Activated CD8-positive, alpha-beta memory T cell treated with anti-CD3 and anti-CD28 coated beads for 48 hours (primary cell): ENCODE data around the gene ZNF280C.
A peak's percentile ranks its signal among the peaks of the same experiment; 100 is the strongest.
"Not testable (repeated sequence)": the region's sequence is repeated elsewhere in the genome, so short reads cannot be mapped to it uniquely, and the experiment has no call there.

Experiments
- DNase-seq, 3 experiments: peaks; one replicate each; pipeline ENCODE4 v3.0.0-alpha.2; 2020; ENCODE audit warnings: low read depth in 2 of 3, low spot score in 2 of 3

The ZNF280C gene, protein sequence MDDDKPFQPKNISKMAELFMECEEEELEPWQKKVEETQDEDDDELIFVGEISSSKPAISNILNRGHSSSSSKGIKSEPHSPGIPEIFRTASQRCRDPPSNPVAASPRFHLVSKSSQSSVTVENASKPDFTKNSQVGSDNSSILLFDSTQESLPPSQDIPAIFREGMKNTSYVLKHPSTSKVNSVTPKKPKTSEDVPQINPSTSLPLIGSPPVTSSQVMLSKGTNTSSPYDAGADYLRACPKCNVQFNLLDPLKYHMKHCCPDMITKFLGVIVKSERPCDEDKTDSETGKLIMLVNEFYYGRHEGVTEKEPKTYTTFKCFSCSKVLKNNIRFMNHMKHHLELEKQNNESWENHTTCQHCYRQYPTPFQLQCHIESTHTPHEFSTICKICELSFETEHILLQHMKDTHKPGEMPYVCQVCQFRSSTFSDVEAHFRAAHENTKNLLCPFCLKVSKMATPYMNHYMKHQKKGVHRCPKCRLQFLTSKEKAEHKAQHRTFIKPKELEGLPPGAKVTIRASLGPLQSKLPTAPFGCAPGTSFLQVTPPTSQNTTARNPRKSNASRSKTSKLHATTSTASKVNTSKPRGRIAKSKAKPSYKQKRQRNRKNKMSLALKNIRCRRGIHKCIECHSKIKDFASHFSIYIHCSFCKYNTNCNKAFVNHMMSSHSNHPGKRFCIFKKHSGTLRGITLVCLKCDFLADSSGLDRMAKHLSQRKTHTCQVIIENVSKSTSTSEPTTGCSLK

DNA sequence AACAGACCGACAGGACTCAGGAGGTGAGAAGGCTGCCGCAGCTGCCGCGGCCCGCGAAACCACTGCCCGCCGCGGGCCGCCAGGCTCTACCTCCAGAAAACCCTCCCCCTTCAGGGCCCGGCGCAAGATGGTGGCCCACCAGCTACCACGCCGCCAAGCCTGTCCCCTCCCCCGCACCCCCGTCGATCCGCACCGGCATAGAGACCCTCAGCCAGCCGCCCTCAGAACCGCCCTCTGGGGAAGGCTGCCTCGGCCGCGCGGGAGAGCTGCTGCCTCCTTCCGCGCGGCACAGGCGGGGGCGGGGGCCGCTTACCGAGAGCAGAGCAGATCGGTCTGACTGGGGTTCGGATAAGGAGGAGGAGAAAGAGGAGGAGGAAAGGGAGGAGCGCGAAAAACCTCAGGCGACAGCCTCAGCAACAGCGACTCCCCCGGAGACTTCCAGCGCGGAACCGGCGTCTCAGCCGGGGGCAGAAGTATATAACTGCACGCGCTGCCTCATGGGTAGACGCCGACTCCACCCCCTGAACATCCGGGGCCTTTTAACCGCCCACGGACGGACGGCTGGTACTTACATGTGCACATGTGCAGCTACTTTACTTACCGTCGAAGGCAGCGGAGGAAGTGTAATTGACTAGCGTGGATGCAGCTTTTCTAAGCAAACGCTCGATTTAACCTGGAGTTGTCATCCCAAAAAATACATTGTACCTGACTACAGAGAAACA, at the start of gene ZNF280C:
Gene ZNF280C, minus strand, starts transcription at position 451 of the 722 bp plus-strand sequence. CDS start 8,450 bp downstream, outside the sequence.
- peak; percentile 63 to 80 (median 76) for DNase-seq

DNA sequence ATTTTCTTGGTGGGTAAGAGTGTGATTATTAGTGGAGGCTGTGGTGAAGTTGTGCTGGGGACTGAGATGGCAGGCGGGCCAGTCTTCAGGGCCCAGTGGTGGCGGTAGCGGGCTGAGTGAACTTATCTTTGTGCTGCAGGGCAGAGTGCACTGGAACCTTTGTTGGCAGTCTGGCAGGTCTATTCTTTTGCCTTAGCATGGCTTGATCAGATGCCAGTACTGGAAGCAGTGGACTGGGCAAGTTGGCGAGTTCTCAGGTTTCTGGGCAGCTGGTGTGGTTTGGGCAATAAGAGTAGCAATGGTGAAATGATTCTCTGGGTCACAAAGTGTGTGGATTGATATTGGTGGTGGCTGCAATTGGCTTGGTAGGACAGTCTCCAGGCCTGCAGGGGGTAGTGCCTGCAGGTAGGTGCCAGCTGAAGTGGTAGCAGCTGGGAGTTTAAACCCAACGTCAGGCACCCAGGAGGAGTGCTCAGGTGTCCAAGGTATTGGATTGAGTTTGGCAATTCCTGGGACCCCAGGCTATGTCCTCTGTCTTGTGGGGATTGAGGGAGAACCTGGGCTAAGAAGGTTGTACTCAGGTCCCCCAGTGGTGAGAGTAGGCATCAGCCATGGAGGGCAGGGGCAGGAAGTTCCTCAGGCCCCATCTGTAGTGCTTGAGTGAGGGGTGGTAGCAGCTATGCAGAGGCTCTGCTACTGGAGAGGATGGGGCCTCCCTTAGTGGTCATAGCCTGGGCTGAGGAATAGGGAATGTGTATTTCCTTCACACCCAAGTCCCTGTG, 36.1 kb upstream of the ZNF280C start:
- DNase-seq, result no peak

DNA sequence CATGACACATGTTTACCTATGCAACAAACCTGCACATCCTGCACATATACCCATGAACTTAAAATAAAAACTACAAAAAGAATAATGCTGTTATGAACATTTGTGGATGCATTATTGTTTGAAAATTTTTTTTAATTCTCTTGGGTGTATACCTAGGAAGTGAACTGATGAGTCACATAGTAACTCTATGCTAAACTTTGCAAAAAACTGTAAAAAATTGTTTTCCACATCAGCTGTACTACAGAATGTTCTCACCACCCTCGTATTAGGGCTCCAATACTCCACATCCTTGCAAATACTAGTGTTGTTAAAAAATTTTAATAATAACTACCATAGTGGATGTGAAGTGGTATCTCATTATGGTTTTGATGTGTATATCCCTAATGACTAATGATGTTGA, 33.3 kb upstream of the ZNF280C start:
- no peak for DNase-seq

DNA sequence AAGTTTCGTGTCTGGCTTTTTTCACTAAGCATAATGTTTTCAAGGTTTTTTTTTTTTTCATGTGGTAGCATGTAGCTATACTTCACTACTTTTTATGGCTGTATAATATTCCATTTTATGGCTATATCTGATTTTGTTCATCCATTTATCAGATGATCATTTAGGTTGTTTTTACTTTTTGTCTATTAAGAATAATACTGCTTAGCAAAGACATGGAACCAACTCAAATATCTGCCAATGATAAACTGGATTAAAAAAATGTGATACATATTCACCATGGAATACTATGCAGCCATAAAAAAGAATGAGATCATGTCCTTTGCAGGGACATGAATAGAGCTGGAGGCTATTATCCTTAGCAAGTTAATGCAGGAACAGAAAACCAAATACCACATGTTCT, 32.7 kb upstream of the ZNF280C start:
- DNase-seq, result no peak

DNA sequence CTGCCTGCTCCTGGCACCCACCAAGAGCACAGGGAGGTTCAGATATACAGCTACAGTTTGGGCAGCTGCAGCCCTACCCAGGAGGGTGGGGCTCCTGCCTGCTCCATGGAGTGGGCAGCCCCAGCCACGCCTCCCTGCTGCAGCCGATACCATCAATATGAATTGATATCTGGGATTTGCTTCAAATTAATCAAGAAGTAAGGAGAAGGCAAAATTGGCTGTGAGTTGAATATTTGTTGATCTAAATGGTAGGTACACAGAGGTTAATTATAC, 31.2 kb upstream of the ZNF280C start:
- DNase-seq, result no peak

DNA sequence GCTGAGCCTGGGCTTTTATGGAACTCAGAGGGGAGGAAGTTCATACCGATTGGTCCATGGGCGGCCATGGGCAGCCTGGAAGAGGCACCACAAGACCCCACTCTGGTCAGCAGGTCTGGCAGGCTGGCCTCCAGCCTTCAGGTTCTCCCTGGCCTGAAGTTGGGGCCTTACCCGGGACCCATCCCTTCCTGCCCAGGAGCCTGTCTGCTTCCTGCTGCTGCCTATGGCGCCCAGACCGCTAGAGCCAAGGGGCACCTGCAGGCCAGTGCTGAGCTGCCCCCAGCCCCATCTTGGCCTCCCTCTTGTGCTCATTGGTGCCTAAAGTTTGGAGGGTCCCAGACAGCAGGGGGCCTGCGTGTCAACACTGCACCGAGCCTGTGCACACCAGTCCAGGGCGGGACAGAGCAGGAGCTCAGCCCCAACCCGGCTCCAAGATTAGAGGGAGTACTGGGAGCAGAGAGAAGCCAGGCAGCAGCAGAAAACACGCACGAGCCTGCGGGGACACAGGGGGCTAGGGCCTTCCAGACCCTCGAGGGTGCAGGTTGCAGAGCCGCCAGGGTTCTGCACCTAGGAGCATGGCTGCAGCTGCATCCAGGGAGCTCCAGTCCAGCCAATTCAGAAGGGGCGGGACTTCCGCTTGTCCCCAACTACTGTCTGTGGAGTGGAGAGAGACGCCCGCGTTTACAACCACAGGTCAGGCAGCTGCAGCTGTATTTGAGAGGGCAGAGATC, 30.7 kb upstream of the ZNF280C start:
- no peak for DNase-seq

DNA sequence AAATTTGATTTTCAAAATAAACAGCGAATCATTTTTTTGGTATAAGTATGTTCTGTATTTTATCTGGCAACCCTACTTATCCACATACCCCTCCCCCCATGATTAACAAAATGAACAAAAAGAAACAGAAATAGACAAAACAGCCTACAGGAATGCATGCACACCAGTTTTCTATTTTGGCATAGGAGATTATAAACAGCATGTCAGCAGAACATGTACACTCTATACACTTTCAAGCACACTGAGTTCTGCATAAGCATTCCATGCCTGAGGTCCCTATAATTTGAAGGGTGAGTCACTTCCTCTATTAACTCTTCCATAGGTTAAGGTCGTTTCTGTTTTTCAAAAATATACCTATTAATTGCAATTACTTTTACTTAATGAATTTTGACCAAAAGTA, 28.0 kb upstream of the ZNF280C start:
- DNase-seq, result no peak

DNA sequence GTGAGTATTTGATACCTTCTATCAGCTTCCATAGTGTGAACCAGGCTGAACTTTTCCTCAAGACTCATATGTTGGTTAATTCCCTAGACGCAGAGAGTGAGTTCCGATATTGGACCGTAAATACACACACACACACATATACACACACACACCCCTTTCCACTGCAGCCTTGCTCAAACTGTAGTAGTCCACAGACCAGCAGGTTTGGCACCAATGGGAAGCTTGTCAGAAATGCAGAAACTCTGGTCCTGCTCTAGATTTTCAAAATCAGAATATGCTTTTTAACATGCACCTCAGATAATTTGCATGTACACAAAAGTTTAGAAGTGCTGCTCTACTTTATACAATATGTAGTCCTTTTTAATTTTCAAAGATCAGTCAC, 27.6 kb upstream of the ZNF280C start:
- DNase-seq, result no peak

DNA sequence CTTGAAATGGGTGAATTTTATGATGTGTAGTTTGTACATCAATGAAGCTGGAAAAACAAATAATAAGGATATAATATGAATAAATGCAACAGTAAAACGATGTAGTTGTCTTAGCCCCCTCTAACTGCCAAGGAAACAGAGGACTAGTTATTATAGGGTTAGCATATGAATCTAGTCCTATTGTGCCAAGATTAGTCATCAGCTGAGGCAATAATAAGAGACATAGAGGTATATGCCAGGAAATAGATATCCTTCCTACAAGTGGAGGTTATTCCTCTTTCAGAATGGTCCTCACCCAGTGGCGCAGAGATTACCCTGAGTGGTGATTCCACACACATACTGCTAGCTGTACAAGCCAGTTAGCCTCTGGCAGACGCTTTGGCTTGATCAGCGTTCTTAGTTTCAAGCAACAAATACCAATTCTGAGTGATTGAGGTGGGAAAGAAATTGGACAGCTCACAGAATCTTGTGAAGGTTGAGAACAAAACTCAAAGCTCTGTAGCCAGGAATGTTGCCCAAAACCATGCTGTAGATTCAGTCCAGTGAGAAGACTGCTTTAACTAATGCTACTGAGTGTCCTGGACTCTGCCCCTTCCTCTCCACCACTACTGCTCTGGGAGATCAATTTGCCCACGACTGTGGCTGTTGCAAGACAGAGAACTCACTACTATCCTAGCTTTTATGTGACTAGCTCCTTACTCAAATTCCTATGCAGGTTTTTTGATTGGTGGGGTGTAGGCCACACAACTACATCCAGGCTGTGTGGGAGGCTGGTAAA, 27.0 kb upstream of the ZNF280C start:
- no peak for DNase-seq

DNA sequence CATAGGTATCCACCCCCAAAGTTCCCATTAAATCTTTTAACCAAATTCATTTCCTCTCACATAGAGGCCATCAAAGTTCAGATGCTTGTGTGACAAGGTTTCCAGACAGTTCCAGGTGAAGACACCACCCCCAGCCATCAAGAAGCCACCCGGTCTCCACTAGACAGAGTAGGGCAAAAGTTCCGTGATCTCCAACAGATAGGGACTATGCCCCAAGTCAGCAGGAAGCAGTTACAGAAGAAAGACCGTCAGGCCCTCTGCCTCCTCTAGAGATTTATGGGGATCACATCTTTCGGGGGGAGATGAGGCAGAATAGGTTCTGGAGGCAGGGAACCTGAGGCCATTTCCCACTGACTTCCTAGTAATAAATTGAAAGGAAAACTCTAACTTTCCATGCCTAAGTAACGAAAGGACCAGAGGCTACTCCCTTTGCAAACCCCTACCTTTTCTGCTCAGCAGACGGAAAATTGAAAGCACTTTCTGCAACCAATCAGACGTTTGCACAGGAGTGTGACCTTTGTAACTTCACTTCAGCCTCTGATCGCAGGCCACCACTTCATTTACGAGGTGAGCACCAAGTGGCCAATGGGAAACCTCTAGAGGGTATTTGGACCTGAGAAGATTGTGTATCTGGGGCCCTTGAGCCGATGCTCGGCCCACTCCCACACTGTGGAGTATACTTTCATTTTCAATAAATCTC, 18.5 kb upstream of the ZNF280C start:
- no peak for DNase-seq

DNA sequence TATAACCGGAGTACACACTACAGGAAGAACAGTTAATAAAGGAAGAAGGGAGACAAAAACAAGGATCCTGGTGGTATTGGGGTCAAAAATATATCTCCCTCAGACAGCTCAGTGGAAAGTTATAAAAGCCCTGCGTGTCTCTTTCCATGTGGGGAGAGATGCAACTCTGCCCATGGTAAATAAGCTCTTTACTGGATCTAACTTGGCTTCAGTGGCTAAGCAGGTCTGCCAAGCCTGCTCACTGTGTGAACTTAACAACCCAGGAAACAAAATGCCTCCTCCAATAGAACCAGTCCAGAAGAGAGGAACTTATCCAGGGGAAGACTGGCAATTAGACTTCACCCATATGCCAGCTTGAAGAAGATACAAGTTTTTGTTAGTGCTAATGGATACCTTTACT, 17.0 kb upstream of the ZNF280C start:
- DNase-seq, result no peak

DNA sequence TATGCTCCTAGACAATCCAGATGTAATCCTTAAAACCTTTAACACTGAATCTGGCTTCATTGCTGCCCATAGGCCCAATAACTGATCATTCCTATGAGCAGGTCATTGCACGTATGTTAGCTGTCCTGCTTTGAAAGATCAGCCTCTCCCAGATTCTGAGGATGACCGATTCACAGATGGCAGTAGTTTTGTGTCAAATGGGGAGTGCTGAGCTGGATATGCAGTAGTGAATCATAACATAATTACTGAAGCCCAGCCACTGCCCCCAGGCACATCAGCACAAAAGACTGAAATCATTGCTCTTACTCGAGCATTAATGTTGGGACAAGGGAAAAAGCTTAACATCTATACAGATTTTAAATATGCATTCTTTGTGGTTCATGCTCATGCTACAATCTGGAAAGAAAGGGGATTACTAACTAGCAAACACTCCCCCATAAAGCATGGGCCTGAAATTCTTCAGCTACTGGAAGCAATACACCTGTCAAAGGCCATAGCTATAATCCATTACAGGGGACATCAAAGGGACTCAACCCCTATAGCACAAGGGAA, 16.4 kb upstream of the ZNF280C start:
- no peak for DNase-seq

DNA sequence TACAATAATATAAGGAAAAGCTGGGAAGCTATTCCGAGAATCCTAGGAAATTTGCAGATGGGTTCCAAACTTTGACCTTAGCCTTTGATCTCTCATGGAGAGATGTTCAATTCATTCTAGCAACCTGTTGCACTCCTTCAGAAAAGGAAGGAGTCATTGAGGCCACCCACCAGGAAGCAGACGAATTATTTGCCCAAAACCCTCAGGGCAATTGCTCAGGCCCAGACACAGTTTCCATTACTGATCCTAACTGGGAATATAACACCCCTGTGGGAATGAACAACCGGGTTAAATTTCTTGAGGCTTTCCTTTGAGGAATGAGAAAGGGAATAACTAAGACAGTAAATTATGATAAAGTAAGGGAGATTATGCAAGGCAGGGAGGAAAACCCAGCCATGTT, 13.5 kb upstream of the ZNF280C start:
- no peak for DNase-seq

DNA sequence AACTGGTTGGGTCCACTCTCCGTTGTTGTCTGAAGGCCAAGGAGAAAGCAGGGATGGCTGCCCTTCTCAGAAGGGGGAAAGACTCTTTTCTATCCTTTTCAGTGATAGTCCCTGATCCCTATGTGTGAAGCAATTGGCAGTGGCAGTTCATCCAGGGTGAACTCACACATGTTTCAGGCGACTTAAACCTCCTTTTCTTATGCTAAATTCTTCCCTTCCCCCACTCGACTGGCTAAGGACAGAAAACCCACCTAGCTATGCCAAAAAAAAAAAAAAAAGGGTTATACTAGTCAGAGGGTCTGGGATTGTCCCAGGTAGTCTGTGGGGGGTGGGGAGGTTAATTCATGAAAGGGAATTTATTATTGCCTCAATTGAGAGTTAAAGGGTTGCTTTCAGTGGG, 12.2 kb upstream of the ZNF280C start:
- no peak for DNase-seq

DNA sequence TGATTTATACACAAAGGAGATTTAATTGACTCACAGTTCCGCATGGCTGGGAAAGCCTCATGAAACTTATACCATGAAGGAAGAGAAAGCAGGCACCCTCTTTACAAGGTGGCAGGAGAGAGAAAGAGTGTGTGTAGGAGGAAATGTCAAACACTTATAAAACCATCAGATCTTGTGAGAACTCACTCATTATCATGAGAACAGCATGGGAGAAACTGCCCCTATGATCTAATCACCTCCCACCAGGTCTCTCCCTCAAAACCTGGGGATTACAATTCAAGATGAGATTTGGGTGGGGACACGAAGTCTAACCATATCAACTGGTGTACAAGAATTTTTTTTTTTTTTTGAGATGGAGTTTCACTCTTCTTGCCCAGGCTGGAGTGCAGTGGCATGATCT, 3.6 kb upstream of the ZNF280C start:
- DNase-seq, result not testable (repeated sequence)

DNA sequence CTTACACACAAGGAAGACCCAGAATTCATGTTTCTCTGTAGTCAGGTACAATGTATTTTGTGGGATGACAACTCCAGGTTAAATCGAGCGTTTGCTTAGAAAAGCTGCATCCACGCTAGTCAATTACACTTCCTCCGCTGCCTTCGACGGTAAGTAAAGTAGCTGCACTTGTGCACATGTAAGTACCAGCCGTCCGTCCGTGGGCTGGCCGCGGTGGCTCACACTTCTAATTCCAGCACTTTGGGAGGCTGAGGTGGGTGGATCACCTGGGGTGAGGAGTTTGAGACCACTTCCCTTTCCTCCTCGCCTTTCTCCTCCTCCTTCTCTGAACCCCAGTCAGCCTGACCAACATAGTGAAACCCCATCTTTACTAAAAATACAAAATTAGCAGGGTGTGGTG, 692 bp upstream of the ZNF280C start:
- not testable (repeated sequence) for DNase-seq

DNA sequence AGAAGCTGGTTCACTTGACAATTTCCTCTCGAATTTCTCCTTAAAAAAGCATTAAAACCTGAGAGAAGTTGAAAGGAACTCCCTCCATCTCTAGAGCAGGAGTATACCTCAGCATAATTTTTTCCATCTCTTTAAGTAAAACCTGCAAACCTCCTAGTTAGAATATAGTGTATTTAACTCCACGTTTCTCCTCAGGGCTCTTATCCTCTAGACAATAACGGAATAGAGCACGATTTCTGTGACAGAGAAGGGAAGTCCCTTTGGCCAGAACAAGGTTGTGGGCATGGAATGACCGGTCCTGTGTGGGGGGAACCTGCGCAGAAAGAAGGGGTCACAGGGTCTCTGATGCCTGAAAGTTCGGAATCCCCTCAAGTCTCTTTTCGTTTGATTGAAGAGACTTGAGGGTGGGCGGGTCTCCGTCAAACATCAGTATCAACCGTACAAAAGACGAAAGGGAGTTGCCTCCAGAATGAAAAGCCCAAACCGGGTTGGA, 697 bp downstream of the ZNF280C start:
- no peak for DNase-seq

DNA sequence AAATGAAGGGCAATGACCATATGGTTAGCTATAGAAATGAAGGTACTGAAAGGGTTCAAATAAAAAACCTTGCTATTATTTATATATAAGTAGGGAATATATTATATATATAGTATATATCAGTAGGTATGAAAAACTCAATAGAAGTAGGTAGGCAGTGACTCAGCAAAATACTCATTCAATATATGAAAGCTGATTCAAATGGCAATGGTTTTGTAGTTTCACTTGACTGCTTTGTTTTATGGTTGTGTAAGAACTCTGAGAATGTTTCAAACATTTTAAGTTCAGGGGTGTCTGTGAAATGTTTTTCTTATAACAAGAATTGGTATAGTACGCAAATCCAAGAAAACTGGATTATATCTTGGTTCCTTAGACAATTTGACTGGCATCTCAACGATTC, 4.1 kb downstream of the ZNF280C start:
- DNase-seq, result no peak

DNA sequence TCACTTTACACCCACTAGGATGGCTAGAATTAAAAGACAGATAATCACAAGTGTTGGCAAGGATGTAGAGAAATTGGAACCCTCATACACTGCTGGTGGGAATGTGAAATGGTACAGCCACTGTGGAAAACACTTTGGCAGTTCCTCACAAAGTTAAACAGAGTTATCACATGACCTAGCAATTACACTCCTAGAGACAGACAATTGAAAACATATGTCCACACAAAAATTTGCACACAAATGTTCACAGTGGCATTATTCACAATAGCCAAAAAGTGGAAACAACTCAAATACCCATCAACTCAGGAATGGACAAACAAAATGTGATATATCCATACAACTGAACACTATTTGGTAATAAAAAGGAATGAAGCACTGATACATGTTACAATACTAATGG, 5.7 kb downstream of the ZNF280C start:
- no peak for DNase-seq
